Gastrocnemius medialis (tissue), 4 donors: Measurements from ENCODE around the gene KIAA2012. TPM values are rescaled to one million over a fixed set of nuclear protein-coding genes. Genes with fewer than 3 reads are reported as not detected.

Source experiments
- ATAC-seq, 2 donors: fragments of 150-250 bp; one replicate each; pipeline ENCODE4 v1.9.1; 2016
- DNase-seq, 2 donors: peaks; one replicate each; pipeline ENCODE4 v3.0.0-alpha.2; 2019
- H3K27ac ChIP-seq, 4 donors: fragments of 200-600 bp; sonication (generic); 1 replicate in 1 of 4; 2 replicates in 3 of 4; pipeline ENCODE4 v1.5.1; 2016 to 2018; ENCODE audit warnings: mild to moderate bottlenecking in 2 of 4, moderate library complexity in 1 of 4
- H3K27me3 ChIP-seq, 3 donors: fragments of 200-600 bp; sonication (generic) in 2 of 3; 1 replicate in 1 of 3; 2 replicates in 2 of 3; pipeline versions ENCODE4 v1.5.1 to v1.6.0; 2016 to 2019; ENCODE audit warnings: mild to moderate bottlenecking in 1 of 3, moderate library complexity in 1 of 3
- H3K36me3 ChIP-seq, 2 donors: fragments of 200-600 bp; sonication (generic) in 1 of 2; one replicate each; pipeline ENCODE4 v1.5.1; 2017 to 2018
- H3K4me1 ChIP-seq, 2 donors: fragments of 200-600 bp; sonication (generic) in 1 of 2; one replicate each; pipeline ENCODE4 v1.5.1; 2016 to 2017; ENCODE audit warnings: mild to moderate bottlenecking in 2 of 2
- H3K4me3 ChIP-seq, 4 donors: fragments of 200-600 bp; sonication (generic) in 3 of 4; 1 replicate in 1 of 4; 2 replicates in 3 of 4; pipeline ENCODE4 v1.5.1; 2016 to 2019; ENCODE audit warnings: mild to moderate bottlenecking in 2 of 4
- H3K9me3 ChIP-seq, 3 donors: fragments of 200-600 bp; sonication (generic) in 2 of 3; 1 replicate in 1 of 3; 2 replicates in 2 of 3; pipeline ENCODE4 v1.5.1; 2016 to 2019
- POLR2A ChIP-seq, 2 donors: fragments of 450-650 bp; IDR thresholded peaks; one replicate each; pipeline ENCODE4 v1.6.1; 2017; ENCODE audit warnings: antibody characterized with exemption in 2 of 2, mild to moderate bottlenecking in 2 of 2, moderate library complexity in 2 of 2
- in situ Hi-C, 4 donors: fragments of 200-750 bp; cut with MboI; loops; one replicate each; pipeline versions ENCODE4 v1.15.0 to v1.8.0; 2017; ENCODE audit warnings: low sequenced_read_pairs in 4 of 4
- intact Hi-C: fragments of 100-400 bp; cut with DNase I; formaldehyde crosslinking; loops from one replicate; pipeline ENCODE4 v1.15.1; 2023; ENCODE audit warnings: low total_unique reads
- total RNA-seq, 4 donors: library from RNA; depleted of rRNA; stranded (reverse); fragments of >200 nt; gene quantifications; one replicate each; pipeline versions ENCODE4 v1.1.0 to v1.2.3, GENCODE V29; 2016
- TF ChIP-seq, protein P1 (sequence below), 5 experiments: fragments of 450-650 bp in 3 of 5; fragments of 200-600 bp in 2 of 5; sonication (generic) in 2 of 5; IDR thresholded peaks in 4 of 5; conservative IDR thresholded peaks in 1 of 5; 1 replicate in 4 of 5; 2 replicates in 1 of 5; pipeline ENCODE4 v1.5.1; 2016 to 2019; ENCODE audit warnings: antibody characterized with exemption in 5 of 5, mild to moderate bottlenecking in 3 of 5, moderate library complexity in 3 of 5

KIAA2012 gene
- total RNA-seq, 4 donors from 2014 or later, result not detected

- in situ Hi-C loops, result loop anchor here in 1 of 4 donors (10.0 kb wide), 1 partner anchor 310 kb away; no protein-coding TSS in a partner anchor
Observed at GRCh38 chr2:202165208-202165607, 92.2 kb downstream of the KIAA2012 start.

GRCh38 chr2:202165945-202166344 is 92.9 kb downstream of the KIAA2012 start:
- in situ Hi-C loops (loop anchor here in 1 of 4 donors (10.0 kb wide), 1 partner anchor 311 kb away; no protein-coding TSS in a partner anchor), intact Hi-C loops (no loop called here)
- no peak for TF ChIP-seq POLR2A (IDR thresholded peaks at IDR 0.05)
- TF ChIP-seq, protein P1, sequence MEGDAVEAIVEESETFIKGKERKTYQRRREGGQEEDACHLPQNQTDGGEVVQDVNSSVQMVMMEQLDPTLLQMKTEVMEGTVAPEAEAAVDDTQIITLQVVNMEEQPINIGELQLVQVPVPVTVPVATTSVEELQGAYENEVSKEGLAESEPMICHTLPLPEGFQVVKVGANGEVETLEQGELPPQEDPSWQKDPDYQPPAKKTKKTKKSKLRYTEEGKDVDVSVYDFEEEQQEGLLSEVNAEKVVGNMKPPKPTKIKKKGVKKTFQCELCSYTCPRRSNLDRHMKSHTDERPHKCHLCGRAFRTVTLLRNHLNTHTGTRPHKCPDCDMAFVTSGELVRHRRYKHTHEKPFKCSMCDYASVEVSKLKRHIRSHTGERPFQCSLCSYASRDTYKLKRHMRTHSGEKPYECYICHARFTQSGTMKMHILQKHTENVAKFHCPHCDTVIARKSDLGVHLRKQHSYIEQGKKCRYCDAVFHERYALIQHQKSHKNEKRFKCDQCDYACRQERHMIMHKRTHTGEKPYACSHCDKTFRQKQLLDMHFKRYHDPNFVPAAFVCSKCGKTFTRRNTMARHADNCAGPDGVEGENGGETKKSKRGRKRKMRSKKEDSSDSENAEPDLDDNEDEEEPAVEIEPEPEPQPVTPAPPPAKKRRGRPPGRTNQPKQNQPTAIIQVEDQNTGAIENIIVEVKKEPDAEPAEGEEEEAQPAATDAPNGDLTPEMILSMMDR (IDR thresholded peaks at IDR 0.05 in 4 of 5, conservative IDR thresholded peaks at IDR 0.05 in 1 of 5), result no peak
- Histone ChIP-seq H3K27me3 (no peaks in the 10 kb centered on the region), H3K9me3 (no peaks in the 10 kb centered on the region), H3K27ac (no peak overlapping the region), H3K4me1 (peaks cover 4 to 6% of the 10 kb centered on the region in 2 donors), H3K4me3 (no peak overlapping the region), H3K36me3 (no peaks in the 10 kb centered on the region)
- DNase-seq (no peak), ATAC-seq (no peak)

More at GRCh38 chr2:202165208-202165607, 92.2 kb downstream of the KIAA2012 start:
- TF ChIP-seq, protein P1 (IDR thresholded peaks at IDR 0.05 in 4 of 5, conservative IDR thresholded peaks at IDR 0.05 in 1 of 5), result no peak
- no peak for TF ChIP-seq POLR2A (IDR thresholded peaks at IDR 0.05)
- DNase-seq, result no peak
- Histone ChIP-seq H3K4me1 (peaks cover 4 to 10% of the 10 kb centered on the region in 2 donors), H3K27me3 (no peaks in the 10 kb centered on the region), H3K4me3 (no peak overlapping the region), H3K36me3 (no peaks in the 10 kb centered on the region), H3K27ac (no peak overlapping the region), H3K9me3 (no peaks in the 10 kb centered on the region)
- intact Hi-C loops, result no loop called here
- no peak for ATAC-seq

GRCh38 chr2:202169131-202169530 is 96.1 kb downstream of the KIAA2012 start:
- DNase-seq (no peak), ATAC-seq (no peak)
- TF ChIP-seq, protein P1 (IDR thresholded peaks at IDR 0.05 in 4 of 5, conservative IDR thresholded peaks at IDR 0.05 in 1 of 5), result no peak
- no peak for TF ChIP-seq POLR2A (IDR thresholded peaks at IDR 0.05)
- intact Hi-C loops, result no loop called here
- no peaks in the 10 kb centered on the region for H3K36me3 ChIP-seq
- H3K27ac ChIP-seq, result no peak overlapping the region
- in situ Hi-C loops, result loop anchor here in 1 of 4 donors (10.0 kb wide), 1 partner anchor 314 kb away; no protein-coding TSS in a partner anchor
- H3K27me3 ChIP-seq, result no peaks in the 10 kb centered on the region
- H3K4me3 ChIP-seq, result no peak overlapping the region
- H3K9me3 ChIP-seq, result no peaks in the 10 kb centered on the region
- H3K4me1 ChIP-seq, result no peaks in the 10 kb centered on the region

GRCh38 chr2:202169832-202170424 is 96.9 kb downstream of the KIAA2012 start:
- H3K4me1 ChIP-seq, result no peaks in the 10 kb centered on the region
- H3K27ac ChIP-seq, result no peak overlapping the region
- intact Hi-C loops, result no loop called here
- no peak for ATAC-seq
- H3K36me3 ChIP-seq, result no peaks in the 10 kb centered on the region
- no peaks in the 10 kb centered on the region for H3K27me3 ChIP-seq
- in situ Hi-C loops, result loop anchor here in 1 of 4 donors (10.0 kb wide), 1 partner anchor 315 kb away; no protein-coding TSS in a partner anchor
- H3K4me3 ChIP-seq, result no peak overlapping the region
- DNase-seq, result no peak
- H3K9me3 ChIP-seq, result no peaks in the 10 kb centered on the region
- TF ChIP-seq POLR2A (IDR thresholded peaks at IDR 0.05), result no peak
- TF ChIP-seq, protein P1 (IDR thresholded peaks at IDR 0.05 in 4 of 5, conservative IDR thresholded peaks at IDR 0.05 in 1 of 5), result no peak
